Cardiac fibroblast (primary cell): ENCODE data around the gene CIPC.

Experiments used
- DNase-seq, 2 donors: peaks; one replicate each; pipeline versions ENCODE4 v3.0.0 to v3.0.0-alpha.2; 2010; ENCODE audit warnings: low read depth in 2 of 2
- H3K4me3 ChIP-seq, 2 donors: replicated peaks in 1 of 2; 1 replicate in 1 of 2; 2 replicates in 1 of 2; pipeline ENCODE4 v1.5.1; 2011; ENCODE audit warnings: low read depth in 2 of 2, low read length in 2 of 2, mild to moderate bottlenecking in 2 of 2, moderate library complexity in 1 of 2
- CTCF ChIP-seq: IDR thresholded peaks from one replicate; pipeline ENCODE4 v1.5.1; 2011; ENCODE audit warnings: low read depth, mild to moderate bottlenecking, low read length, inconsistent platforms

The CIPC gene

GRCh38 chr14:77107228-77107627 lies 9.2 kb downstream of the CIPC start:
- DNase-seq = no peak

GRCh38 chr14:77108753-77109152 lies 10.7 kb downstream of the CIPC start:
- no peak overlapping the region for H3K4me3 ChIP-seq
- no peak for DNase-seq
- no peak for TF ChIP-seq CTCF

More at GRCh38 chr14:77107228-77107627, 9.2 kb downstream of the CIPC start:
- no peak for TF ChIP-seq CTCF
- H3K4me3 ChIP-seq = no peak overlapping the region

- no peak for DNase-seq
- H3K4me3 ChIP-seq = no peak overlapping the region
- no peak for TF ChIP-seq CTCF
These were observed 11.6 kb downstream of the CIPC start for GRCh38 chr14:77109656-77110055.

- no peak overlapping the region for H3K4me3 ChIP-seq
- DNase-seq = no peak
- no peak for TF ChIP-seq CTCF
These were observed 12.2 kb downstream of the CIPC start for GRCh38 chr14:77110286-77110685.

GRCh38 chr14:77111021-77111420 lies 13.0 kb downstream of the CIPC start:
- no peak for TF ChIP-seq CTCF
- DNase-seq = peak; percentile 30 to 39
- no peak overlapping the region for H3K4me3 ChIP-seq

GRCh38 chr14:77113644-77114043 lies 15.6 kb downstream of the CIPC start:
- no peak overlapping the region for H3K4me3 ChIP-seq
- DNase-seq = no peak
- TF ChIP-seq CTCF = no peak

GRCh38 chr14:77114609-77115008 lies 16.6 kb downstream of the CIPC start:
- TF ChIP-seq CTCF = no peak
- H3K4me3 ChIP-seq = no peak overlapping the region
- no peak for DNase-seq
